Activated CD8-positive, alpha-beta memory T cell treated with anti-CD3 and anti-CD28 coated beads for 24 hours (primary cell): ENCODE results near the gene LHX2.

Experiments used
- DNase-seq: peaks from one replicate; pipeline ENCODE4 v3.0.0-alpha.2; 2020

The LHX2 gene

GRCh38 chr9:124068251-124068650 is 56.7 kb downstream of the LHX2 start:
- DNase-seq, result no peak

DNA sequence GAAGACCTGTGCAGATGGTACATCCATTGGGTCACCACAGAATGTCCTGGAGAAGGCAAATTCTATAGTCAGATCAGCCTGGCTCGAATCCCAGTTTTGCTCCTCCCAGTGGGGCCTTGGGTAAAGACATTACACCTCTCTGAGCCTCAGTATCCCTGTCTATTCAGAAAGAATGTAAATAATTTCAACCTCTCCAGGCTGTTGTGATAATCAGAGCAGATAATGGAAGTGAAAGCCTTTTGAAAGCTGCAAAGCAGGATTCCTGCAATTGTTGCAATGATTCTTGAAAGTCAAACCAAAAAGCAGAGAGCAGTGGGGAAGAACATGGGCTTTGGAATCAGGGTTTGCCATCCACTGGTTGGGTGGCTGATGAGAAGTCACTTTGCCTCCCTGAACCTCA is 63.2 kb downstream of the LHX2 start:
- no peak for DNase-seq

GRCh38 chr9:124075761-124076160 is 64.2 kb downstream of the LHX2 start:
- no peak for DNase-seq

DNA sequence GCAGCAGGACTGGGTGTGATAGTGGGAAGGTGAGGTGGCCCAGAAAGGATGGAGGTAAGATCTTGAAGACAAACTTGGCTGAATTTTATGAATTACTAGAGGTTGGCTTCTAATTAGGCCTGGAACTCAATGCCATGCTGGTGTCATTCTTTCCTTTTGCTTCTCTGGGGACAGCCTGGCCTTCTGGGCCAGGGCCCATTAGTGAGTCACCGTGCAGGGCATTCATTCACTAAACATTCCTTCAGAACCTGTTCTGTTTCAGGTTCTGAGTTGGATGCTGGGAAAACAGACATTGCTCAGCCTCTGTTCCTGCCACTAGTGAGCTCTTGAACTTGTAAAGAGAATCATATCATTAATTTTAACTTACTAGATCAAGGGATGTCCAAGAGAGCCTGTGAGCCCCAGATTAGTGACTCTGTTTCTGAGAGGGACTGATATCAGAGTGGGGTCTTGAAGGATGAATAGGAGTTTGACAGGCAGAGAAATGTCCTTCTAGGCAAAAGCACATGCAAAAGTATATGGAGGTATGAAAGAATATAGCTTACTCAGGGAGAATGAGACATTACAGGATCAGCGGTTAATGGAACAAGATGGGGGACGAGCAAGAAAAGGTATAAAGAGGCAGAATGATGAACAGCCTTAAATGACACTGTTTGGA is 66.5 kb downstream of the LHX2 start:
- DNase-seq, result no peak

GRCh38 chr9:124078641-124079040 is 67.1 kb downstream of the LHX2 start:
- DNase-seq, result no peak

- DNase-seq, result no peak
These were observed 67.8 kb downstream of the LHX2 start for GRCh38 chr9:124079176-124079925.

DNA sequence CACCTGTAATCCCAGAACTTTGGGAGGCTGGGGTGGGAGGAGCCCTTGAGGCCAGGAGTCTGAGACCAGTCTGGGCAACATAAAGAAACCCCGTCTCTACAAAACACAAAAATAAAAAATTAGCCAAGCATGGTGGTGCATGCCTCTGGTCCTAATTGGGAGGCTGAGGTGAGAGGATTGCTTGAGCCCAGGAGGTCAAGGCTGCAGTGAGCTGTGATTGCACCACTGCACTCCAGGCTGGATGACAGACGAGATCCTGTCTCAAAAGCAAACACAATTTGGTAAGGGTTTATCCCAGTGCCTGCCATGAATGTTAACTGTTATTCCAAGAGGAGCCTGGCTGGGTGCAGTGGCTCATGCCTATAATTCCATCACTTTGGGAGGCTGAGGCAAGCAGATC is 71.1 kb downstream of the LHX2 start:
- no peak for DNase-seq
